Muscle of back (tissue), 11 donors: ENCODE measurements around the gene LCLAT1. TPM values are rescaled to one million over a fixed set of nuclear protein-coding genes. Genes with fewer than 3 reads are reported as not detected.
"Not testable (repeated sequence)": the region's sequence is repeated elsewhere in the genome, so short reads cannot be mapped to it uniquely, and the experiment has no call there.

ENCODE experiments used
- DNase-seq, 3 donors: peaks; one replicate each; pipeline versions ENCODE4 v3.0.0 to v3.0.0-alpha.2; 2013
- polyA plus RNA-seq, 10 donors: library from polyadenylated mRNA; unstranded; fragments of 120-200 nt; gene quantifications; one replicate each; pipeline ENCODE4 v1.2.1, GENCODE V29; 2013; ENCODE audit not compliant: insufficient read length in 10 of 10

The LCLAT1 gene
- polyA plus RNA-seq, 10 donors: 6.1 to 10.9 (median 7.3) TPM

DNA sequence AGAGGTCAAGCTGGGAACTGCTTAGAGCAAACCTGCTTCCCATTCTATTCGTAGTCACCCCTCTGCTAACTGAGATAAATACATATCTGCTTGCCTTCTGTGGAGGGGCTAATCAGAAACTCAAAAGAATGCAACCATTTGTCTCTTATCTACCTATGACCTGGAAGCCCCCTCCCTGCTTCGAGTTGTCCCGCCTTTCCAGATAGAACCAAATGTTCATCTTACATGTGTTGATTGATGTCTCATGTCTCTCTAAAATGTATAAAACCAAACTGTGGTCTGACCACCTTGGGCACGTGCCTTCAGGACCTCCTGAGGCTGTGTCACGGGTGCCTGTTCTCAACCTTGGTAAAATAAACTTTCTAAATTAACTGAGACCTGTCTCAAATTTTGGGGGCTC lies 66.6 kb downstream of the LCLAT1 start:
- not testable (repeated sequence) for DNase-seq

GRCh38 chr2:30514134-30514847 lies 67.2 kb downstream of the LCLAT1 start:
- peak in 2 of 3 donors; percentile 32 to 59 for DNase-seq

DNA sequence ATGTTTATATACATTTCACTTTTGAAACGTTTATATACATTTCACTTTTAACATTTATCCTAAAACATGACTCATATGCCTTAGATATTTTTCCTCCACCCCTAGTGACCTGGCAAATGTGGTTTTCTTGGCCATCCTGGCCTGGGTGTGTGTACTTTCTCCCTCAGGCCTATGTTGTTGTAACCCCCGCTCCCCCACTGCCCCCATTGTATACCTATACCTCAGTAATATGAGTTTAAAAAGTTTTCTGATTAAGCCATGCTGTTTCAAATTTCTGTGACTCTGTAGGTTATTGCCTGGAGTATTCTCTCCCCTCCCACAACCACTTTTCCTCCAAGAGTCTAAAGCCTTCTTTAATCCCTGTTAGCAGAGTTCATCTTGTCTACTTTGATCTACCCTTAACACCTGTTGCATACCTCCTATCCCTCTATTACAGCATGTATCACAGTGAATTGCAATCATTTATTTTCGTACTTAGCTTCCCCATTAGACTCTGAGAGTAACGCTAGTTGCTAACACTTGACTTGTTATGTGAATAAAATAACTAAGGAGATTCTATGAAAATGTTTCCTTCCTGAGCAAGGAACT lies 67.9 kb downstream of the LCLAT1 start:
- no peak for DNase-seq

GRCh38 chr2:30516166-30516565 lies 69.1 kb downstream of the LCLAT1 start:
- no peak for DNase-seq

- no peak for DNase-seq
Measured at GRCh38 chr2:30519796-30520195, 72.8 kb downstream of the LCLAT1 start.

DNA sequence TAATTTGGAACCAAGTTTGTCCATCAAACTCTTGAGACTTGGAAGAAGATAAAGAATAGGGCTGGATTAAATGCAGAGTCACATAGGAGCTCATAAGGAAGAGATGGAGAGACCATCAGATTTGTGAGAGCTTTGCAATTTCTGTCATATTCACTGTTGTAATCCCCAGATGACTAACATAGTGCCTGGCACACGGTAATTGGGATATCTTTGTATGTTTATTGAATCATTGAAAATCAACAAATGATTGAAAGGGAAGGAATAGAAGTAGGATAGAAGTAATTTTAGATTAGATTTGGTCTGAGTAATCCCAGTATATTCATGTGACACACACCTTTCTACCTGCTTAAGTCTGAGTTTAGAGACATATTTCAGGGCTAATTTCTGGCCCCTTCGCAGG lies 75.4 kb downstream of the LCLAT1 start:
- DNase-seq: no peak

- DNase-seq: no peak
Measured at GRCh38 chr2:30527411-30527810, 80.4 kb downstream of the LCLAT1 start.

DNA sequence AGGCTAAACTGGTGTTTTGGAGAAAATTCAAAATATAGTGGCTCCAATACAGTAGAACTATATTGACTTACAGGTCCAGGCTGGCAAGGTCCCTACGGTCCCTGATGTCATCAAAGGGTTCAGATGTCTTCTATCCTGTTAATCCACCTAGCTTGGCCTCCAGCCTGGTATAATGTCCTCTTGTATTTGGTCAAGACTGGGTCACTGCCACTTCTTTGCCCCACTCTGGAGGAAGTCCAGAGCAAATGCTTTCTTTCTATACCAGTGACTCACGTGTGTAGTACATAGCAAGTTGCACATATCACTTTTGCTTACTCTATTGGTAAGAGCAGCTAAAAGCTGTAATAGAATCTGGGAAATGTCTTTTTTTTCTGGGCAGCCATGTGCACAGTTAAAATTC lies 80.8 kb downstream of the LCLAT1 start:
- DNase-seq: no peak

- no peak for DNase-seq
Measured at GRCh38 chr2:30530346-30530745, 83.3 kb downstream of the LCLAT1 start.

DNA sequence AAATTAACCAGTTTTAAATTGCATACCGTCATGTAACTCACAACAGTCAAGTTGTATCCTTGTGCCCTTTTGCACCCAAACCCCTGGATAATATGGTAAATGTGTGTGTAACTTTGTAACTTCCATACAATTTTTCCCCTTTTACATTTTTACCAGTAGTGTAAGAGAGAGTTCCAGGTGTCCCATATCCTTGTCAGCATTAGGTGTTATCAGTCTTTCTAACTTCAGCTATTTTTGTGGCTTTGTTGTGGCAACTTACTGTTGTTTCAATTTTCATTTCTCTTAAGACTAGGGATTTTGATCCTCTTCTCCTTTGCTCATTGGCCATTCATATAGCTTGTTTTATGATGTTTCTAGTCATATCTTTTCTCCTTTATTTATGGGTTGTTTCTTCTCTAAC lies 94.6 kb downstream of the LCLAT1 start:
- no peak for DNase-seq

GRCh38 chr2:30545875-30546274 lies 98.8 kb downstream of the LCLAT1 start:
- DNase-seq: peak in 1 of 3 donors; percentile 9

- DNase-seq: no peak
Measured at GRCh38 chr2:30548386-30548785, 101.3 kb downstream of the LCLAT1 start.

DNA sequence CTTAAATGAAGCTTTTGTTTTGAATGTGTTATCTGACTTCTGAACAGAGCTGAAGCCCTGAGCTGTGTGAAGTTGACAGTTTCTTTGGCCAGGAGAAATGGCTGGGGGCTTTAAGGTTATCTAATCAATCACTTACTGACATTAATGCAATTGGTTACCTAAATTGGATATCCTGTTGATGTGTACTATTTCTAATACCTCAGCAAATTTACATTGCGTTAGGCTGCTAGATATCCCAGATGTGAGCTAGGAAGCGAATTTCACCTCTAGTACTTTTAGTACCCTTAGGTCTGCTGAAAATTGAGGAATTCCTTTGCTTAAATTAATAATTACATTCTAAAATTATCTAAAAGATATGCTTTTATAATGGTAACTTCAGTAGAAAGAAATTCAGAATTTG lies 102.0 kb downstream of the LCLAT1 start:
- DNase-seq: no peak

DNA sequence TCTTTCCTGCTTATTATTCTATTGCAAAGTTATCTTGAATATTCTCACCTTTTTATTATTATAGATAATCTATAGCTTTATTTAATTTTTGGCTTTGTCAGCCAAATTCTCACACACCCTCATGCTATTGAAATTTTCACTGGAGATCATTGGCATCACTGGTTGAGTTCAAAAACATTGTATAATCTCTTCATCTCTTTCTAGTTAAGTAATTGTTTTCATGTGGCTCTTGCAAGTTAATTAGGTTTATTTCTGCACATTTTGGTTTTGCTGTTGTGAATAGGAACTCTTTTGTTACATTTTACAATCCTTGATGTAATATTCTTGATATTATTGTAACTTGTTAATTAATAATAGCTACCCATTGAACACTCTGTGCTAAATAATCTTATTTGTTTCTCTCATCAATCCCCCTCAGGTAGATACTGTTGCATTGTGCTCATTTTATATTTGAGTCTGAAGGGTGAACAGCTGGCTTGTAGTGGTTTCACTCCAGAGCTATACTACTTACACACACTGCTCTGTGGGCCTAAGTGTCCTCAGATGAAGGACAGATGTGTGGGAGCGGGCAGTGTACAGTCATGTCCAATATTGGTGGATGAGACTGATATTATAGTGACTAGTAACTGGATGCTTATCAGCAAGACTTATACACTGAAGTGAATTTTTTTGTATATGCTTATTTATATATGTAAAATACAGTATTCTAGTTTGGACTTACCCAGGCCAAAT lies 112.7 kb downstream of the LCLAT1 start:
- DNase-seq: no peak

- no peak for DNase-seq
Measured at GRCh38 chr2:30561349-30561748, 114.3 kb downstream of the LCLAT1 start.

DNA sequence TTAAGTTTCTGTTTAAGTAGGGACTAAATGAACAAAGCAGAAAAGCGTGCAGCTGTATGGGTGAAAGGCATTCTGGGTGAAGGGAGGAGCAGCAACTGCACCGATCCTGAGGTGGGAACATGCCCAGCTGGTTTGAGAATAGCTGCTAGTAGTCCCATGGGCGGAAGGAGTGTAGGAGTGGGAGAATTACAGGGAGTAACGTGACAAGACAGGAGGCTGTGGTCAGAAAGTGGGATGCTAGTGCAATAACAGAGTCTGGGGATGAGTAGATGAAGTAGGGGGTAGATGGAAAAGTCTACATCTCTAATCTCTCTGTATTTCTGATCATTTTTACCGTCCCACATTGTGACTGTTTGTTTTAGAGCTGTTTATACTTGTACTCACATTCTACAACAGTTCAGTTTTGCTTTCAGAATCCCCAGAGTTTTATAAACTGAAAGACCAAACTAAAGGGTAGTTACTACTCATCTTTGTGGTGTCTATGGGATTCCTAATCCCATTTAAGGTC lies 118.9 kb downstream of the LCLAT1 start:
- peak in 2 of 3 donors; percentile 34 to 68 for DNase-seq

- peak; percentile 20 to 69 (median 32) for DNase-seq
Measured at GRCh38 chr2:30566631-30567030, 119.6 kb downstream of the LCLAT1 start.

- DNase-seq: no peak
Measured at GRCh38 chr2:30567317-30567716, 120.3 kb downstream of the LCLAT1 start.

GRCh38 chr2:30569946-30570345 lies 122.9 kb downstream of the LCLAT1 start:
- DNase-seq: peak in 1 of 3 donors; percentile 15

DNA sequence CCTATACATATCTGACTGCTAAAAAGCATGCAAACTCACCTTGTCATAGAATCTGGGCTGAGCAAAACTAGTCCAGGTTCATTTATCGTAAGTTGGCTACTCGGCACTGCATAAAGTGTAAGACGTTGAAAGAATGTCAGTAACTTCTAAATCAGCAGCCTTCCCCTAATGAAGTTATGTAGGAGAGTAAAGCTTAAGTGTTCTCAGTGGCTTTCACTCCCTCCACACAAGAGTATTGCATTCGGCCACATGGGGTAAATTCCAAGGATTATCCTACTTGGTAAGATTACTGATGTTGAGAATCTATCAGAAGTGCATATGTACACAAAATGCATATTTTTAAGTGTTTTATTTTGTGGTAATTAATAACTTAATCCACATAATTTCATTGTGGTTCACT lies 130.1 kb downstream of the LCLAT1 start:
- no peak for DNase-seq

DNA sequence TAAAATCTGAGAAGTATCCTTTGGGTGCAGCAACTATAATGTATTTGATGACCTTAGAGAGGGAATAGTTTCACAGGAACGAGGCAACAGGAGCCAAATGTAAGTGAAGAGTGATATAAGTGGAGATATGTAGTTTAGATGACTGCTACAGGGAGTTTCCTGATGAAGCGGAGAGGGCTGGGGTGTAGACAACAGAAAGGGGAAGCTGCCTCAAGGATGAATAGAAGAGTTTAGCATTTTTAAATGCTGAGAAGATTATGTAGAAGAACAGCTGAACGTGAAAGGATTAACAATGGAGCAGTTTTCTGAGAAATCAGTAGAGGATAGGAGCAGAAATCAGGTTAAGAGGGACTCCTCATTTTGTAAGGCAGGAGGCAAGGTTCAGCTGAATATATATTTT lies 133.3 kb downstream of the LCLAT1 start:
- DNase-seq: no peak

DNA sequence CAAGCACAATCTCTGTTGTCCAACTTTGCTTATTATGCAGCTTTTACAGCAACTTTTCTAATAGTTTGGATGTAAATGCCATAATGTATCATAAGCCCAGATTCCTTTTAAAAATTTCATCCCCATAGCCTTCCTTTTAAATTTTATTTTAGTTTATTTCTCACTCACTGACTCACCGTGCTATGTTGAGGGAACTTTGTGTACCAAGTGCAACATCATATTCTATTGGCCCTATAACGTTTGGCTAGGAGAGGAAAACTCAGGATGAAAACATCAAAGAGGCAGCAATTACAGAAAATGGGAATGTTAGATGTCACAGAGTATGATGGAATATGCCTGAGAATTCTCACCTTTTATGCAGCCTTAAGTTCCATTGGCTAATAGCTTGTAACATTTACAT lies 135.5 kb downstream of the LCLAT1 start:
- no peak for DNase-seq

DNA sequence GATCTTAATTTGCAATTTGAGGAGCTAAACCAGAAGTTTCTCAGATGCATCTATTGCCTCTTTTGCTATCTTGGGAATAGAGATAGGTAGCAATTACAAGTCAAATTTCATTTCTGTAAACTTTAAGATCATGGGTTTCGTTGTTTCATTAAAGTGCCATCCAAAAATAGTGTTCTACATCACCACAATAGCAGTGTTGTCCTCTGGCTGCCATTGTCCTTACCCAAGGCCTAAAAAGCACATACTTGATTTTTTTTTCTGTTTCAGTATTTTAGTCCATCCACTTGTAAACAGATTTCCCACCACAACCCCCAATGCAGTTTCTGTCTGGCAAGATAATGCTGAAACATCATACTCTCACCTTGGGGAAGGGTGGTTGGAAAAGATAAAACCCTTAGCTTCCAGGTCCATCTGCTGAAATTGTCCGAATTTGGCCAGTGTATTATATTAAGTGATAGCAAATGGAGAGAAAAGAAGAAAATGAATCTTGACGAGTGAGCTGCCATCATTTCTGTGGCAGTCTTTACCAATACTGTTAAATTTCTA lies 136.2 kb downstream of the LCLAT1 start:
- DNase-seq: no peak
